GM19351 (cell line): Measurements from ENCODE around the gene PTPN22.

Experiments
- ATAC-seq: cut with Tn5 transposase; IDR thresholded peaks from one replicate; pipeline ENCODE4 v1.9.1; 2021; ENCODE audit warnings: mild to moderate bottlenecking, moderate library complexity; ENCODE audit not compliant: unreplicated experiment

The PTPN22 gene

DNA sequence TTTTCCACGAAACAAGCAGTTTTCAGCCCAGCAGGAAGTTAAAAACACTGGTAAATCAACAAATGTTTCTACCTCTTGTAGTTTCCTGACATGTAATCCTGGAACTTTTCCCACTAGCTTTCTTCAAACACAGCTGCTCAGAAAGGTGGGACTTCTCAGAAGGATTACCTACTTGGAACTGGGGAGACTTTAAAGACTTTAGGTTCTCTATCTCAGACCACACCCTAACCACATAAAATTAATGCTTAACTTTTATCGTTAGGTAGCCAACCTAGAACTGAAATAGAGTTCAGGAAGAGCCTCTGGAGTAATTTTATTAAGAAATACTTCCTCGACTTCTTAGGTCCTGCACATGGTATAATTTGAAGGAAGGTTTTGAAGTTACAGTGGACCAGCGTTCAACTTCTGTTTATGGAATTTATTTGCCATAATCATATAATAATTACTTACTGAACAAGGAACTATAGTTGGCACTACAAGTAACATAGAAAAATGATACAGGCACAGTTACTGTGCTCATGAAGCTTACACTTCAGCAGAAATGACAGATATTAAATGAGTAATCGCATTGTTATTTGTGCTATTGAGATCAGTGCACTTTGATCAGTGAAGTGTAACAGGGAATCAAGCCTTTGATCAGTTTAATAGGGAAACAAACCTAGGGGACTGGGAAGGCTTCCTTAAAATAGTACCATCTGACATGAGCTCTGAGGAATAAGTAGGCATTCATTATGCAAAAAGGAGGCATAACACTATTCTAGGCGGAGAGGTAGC lies 16.1 kb upstream of the PTPN22 start, which contains the start of gene BCL2L15:
BCL2L15 (minus strand) TSS at position 180 of the 774 bp plus-strand sequence. CDS start 206 bp downstream, outside the sequence.
- ATAC-seq = no peak

DNA sequence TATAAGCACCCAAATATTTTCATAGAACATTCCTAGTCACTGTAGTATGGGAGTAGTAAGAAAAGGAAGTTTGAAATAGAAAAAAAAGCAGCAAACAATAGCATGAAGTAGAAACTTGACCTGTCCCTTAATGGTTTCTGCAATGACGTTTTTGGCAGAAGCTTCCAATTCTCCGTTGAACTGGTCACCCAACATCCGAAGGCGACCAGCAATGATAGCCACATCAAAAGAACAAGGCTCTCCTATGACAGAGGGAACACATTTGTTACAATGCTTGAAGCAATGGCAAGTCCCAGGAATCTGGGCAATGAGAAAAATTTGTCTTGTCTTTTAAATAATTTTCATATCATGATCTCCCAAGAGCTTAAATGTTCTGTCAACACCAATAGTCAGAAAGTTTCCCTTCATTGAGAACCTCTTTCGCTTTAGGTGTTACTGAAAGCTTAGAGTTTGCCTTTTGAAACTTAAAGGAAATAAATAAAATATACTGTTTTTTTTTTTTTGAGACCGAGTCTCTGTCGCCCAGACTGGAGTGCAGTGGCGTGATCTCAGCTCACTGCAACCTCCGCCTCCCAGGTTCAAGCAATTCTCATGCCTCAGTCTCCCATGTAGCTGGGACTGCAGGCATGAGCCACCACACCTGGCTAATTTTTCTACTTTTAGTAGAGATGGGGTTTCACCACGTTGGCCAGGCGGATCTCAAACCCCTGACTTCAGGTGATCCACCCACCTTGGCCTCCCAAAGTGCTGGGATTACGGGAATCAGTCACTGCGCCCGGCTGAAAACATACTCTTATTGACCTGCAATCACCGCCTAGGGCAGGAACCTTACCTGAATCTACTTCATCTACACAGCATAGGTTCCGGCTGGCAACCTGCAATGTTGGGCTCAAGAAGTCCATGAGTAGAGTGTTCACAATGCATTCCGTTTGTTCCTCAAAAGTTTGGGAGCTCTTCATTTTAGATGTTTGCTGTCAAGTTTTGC lies 15.2 kb upstream of the PTPN22 start:
- no peak for ATAC-seq

DNA sequence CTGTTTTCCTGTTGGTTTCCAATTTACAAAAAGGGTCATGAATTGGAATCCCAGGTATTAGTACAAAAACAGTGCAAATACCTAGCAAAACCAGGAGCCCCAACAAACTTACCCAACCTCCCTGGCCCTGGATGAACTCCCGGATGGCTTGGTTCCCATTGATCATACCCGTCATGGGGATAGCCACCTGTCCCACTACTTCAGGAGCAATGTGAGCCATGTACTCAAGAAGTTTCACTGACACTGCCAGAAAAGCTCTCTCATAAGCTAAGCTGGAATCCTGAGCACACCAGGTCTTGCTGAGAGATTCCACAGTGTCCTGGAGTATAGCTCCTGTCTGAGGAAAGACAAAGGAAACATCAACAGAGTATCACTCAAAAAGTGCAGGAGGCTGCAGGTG lies 10.1 kb upstream of the PTPN22 start:
- ATAC-seq = no peak

DNA sequence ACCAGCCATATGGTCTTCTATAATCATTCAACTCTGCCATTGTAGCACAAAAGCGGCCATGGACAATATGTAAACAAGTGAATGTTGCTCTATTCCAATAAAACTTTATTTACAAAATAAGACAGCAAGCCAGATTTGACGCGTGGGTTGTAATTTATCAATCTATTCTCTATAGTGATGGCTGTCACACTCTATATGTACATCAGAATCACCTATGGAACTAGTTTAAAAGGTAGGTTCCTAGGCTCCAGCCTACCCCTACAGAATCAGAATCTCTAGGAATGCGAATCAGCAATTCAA lies 8.2 kb upstream of the PTPN22 start:
- ATAC-seq = no peak

DNA sequence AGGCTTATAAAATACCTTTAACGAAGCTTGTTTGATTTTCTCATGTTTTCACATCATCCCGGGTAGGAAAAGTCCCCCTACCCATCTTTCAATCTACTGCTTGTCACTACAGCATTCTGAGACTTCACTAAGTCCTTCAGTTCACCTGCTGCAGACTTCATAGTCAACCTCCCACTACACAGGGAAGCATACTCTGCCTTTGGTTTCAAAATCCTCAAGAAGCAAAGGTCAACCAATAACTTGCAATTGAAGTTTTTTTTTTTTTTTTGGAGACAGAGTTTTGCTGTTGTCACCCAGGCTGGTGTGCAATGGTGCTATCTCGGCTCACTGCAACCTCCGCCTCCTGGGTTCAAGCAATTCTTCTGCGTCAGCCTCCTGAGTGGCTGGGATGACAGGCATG lies 4.7 kb upstream of the PTPN22 start:
- no peak for ATAC-seq

DNA sequence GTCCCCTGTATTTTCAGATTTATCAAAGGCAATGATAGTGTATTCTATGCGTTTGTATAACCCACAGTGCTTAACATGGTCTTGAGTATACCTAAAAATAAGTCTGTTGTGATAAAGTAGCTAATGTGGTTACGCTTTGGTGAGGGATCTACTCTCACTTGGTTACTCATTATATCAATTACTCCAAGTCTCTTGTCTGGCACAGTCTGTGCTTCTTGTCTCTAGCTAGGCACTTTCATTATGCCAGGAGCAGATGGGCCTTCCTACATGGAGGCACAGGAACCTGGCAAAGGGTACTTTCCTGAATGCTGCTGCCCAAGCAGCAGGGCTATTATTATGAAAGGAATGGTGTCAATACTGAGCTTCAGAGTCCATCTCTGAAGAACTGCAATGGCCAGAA lies 4.2 kb upstream of the PTPN22 start:
- ATAC-seq = no peak

DNA sequence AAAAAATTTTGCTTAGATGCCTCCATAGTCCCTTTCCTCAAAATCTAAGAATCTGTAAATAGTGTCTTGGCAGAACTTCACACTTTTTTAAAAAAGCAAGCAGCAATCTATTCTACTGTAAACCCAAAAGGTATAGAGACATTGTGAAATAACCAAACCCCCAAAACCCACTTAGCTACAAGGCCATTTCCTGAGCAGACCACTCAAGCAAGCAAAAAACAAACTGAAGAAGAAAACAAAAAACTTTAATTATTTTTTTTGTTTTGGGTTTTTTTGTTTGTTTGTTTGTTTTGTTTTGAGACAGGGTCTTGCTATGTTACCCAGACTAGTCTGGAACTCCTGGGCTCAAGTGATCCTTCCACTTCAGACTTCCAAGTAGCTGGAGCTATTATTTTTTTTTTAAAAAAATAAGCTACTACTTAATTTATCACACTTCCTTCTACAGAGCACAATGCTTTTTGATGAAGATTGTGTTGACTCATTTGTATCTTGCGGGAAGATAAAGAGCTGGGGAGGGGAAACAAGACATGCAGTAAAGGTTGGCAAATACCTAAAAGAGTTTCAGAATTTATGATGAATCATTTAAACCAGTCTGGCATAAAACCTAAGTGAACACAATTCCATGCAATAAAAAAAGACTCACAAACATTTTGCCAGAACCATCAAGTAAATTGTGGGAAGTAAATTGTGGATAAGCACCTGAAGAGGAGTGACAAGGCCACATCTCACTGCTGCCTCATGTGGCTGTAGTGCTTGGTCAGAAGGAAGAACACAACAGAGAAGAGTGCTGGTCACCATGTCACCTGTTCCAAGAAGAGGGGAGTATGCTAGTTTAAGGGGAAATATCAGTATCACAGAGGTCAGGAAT lies 2.7 kb upstream of the PTPN22 start:
- peak; percentile 47 for ATAC-seq

DNA sequence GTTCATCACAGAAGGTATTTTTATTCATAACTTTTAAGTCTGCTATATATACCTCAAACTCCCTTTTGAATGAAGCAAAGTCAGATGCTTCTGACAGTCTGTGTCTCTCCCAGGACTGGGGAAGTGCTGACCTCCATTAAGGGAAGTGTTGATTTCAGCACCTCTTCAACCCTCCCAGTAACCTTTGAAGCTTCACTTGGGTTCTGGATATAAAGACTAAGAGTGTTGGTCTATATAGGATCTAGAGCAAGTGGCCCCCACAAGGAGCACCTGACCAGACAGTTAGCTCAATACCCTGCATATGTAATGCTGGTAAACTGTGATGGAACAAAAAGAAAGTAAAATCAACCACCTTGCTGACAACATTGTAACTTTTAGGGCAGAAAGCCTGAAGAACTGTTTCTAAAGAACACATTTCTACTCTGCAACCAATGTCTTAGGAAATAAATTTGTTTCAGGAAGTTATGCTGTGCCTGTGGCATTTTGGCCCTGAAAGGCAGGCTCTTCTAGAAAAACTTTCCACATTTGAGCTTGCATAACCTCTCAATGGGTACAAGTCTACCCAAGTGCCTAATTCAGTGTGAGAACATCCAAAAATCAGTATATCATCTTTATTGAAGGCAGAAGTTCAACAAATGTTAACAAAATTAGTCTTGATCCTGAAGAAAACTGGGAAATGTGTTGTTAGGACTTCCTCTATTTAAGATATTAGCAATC lies 865 bp upstream of the PTPN22 start:
- ATAC-seq = no peak

DNA sequence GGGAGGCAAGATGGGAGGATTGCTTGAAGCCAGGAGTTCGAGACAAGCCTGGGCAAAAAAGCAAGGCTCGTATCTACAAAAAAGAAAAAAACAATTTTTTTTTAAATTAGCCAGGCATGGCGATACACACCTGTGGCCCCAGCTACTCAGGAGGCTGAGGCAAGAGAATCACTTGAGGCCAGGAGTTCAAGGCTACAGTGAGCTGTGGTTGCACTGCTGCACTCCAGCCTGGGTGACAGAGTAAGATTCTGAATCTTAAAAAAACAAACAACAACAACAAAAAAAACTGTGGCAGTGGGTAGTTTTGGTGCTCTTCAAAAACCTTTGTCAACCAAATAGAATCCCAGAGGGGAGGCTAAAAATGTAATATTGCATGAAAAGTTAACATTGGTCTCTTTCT lies 734 bp downstream of the PTPN22 start:
- no peak for ATAC-seq

DNA sequence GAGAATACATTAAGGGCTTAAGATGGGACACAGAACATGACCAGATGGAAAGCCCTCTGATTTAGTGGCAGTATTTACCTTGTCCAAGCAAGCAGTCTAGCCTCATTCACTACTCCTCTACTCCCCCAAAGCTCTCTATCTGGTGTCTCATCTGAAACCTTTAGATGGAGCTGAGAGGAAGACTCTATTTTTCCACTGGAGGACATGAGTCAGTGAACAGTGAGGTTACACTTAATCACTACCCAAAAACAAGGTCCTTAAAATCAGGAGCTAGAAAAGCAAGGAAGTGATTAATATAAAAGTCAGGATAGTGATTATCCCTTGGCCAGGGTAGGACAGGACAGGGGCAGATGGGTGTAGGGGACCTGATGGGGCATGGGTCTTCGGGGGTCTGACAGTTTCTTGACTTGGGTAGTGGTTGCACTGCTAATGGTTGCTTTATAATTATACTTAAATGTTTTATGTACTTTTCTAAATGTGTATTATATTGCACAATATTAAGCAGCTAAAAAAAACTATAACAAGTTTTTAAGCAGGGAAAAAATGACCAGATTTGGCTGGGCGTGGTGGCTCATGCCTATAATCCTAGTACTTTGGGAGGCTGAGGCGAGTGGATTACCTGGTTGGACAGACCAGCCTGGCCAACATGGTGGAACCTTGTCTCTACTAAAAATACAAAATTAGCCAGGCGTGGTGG lies 3.0 kb downstream of the PTPN22 start:
- no peak for ATAC-seq

DNA sequence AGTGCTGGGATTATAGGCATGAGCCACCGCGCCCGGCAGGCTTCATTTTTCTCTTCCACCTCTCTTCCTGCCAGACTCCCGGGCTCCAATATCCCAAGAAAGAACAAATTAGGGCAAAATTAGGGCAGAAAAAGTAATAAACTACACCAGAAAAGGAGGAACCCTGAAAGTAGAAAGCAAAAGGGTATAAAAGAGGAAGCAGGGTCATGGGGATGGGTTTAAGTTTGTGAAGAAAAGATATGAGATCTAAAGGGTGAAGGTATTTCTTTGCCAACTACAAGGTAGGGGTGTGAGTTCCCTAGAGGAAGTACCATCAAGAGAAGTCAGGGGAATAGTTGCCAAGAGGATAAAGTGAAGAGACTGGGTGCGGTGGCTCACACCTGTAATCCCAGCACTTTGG lies 9.9 kb downstream of the PTPN22 start:
- ATAC-seq = no peak

DNA sequence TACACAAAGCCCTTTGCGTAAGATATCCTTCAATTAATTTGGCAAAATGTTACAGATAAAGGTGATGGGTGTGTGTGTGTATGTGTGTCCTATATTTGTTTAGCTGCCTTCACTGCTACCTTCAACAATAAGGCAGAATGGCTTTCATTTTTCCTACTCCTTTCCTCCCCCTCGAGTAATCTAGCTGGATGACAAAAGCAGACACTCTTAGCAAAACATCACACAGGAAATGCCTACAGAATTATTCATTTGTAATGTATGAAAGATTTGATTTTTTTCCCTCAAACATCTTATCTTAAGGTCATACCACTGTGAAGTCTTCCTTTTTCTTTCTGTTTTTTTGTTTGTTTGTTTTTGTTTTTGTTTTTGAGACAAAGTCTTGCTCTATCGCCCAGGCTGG lies 10.6 kb downstream of the PTPN22 start:
- ATAC-seq = no peak

DNA sequence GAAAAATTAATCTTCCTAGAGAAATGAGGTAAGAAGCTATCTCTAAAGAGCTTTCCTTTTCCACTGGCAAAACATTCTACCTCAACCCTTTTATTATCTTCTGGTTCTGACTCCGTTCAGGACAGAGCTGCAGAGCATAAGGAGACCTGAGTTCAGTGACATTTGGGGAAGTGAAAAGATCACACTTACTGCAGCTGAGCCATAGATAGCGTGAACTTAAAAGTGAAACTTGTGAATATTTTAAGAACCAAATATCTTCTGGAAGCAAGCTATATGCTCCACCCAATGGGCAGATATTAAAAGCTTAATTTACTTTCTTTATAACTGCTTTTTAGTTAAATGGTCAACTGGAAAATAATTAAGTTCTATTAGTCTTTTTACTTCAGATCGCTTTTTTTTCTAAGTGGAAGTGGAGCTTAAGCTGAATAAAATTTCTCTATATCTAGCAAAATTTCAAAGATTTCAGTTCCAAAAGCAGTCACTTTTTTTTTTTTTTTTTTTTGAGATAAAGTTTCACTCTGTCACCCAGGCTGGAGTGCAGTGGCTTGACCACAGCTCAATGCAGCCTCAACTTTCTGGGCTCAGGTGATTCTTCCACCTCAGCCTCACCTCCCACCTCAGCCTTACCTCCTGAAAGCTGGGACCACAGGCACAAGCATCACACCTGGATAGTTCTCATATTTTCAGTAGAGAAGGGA lies 11.9 kb downstream of the PTPN22 start:
- peak; percentile 85 for ATAC-seq

DNA sequence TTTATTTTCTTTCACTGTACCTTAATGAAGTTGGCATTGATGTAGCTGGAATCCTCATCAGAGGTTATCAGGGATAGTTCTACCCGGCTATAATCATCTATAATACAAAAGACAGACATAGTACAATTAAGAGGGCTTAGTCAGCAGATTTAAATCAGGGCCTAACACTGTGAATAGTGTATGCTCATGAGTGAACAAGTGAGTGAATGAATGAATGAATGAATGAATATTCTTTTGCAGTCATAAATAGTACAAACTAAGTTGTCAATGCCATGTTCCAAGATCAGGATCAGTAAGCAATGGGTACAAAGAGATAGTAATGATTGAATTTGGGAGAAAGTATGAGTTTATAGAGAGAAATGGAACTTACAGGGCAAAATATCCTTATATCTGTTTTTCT lies 12.5 kb downstream of the PTPN22 start:
- ATAC-seq = no peak

DNA sequence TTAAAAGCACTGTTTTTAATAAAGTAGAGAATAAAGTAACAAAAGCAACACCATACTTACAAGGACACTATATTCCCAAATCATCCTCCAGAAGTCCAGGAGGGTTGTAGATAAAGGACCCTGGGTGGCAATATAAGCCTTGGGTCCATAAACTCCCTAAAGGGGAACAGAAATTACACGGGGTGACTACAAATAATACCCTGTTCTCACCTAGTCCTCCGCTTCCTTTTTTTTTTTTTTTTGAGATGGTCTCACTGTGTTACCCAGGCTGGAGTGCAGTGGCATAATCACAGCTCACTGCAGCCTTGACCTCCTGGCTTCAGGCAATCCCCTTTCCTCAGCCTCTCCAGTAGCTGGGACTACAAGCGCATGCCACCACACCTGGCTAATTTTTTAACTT lies 13.1 kb downstream of the PTPN22 start:
- ATAC-seq = no peak

DNA sequence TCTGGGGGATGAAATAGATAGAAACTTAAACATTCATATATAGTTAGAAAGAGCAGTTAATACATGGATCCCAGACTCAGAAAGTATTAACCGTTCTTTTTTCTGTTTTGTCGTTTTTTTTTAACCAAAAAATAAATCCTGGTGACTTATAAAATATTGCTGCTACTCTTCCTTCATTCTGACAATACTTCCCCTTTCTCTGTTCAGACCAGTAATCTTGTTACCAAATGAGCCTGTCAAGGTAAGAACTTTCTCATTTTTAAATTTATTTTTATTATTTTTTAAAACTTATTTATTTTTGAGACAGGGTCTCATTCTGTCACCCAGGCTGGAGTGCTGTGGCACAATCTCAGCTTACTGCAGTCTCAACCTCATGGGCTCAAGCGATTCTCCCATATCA lies 13.7 kb downstream of the PTPN22 start:
- ATAC-seq = no peak

DNA sequence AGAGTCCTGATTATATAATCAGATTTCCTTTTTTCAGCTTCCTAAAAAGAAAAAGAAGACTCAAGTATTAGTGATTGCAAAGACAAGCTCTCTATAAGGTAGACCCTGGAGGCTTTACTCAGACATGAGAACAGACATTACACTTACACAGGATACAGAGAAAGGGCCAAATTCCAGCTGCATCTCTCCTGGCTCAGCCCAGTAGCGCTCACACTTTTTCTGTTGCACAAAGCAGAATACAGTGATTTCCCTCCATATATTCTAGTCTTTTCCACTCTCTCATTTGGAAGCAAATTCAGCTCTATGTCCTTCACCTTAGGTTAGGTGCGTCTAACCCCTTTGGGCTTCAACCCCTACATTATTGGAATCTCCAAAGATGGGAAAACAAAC lies 15.1 kb downstream of the PTPN22 start:
- no peak for ATAC-seq

DNA sequence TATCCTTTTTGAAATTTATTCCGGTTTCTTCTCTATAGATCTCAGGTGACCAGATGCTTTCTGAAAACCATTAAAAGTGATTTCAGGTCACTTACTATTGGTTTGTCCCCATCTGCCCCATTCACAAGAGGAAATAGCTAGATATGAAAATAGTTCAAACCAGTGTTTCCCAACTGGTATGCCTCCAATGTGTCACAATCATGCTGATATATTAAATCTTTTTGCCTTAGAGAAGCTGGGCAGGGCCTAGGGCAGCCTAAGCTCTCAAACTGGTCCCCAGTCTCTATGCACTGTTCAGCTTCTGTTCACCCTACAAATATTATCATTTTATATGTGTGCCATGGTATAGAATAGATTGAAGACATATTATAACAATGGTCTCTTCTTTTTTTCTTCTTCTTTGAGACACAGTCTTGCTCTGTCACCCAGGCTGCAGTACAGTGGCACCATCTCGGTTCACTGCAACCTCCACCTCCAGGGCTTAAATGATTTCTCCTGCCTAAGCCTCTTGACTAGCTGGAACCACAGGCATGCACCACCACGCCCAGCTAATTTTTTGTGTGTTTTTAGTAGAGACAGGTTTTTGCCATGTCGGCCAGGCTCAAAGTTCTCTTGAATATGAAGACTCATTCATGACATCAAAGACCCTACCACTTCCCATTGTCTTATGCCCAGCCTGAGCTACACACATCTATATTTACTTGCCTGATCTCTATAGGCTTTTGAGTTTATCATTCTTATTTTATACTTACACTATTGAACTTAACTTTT lies 15.7 kb downstream of the PTPN22 start:
- ATAC-seq = no peak

DNA sequence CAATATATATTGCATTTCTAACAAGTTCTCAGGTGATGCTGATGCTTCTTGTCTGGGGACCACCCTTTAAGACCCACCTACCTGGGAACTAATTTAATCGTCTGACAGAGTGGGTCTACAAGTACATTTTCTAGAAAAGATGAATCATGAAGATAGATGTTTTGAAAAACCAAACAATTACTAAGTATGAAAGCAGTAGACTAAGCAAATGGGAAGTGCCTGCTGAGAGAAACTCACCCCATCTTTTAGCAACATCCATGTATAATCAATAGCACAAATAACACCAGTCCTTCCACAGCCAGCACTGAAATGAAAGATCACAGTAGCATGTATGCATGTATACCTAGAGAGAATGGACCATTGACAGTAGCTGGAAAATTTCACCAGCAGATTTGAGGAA lies 17.3 kb downstream of the PTPN22 start:
- no peak for ATAC-seq
